NT2/D1 (cell line): Measurements from ENCODE around the gene NFIA.

Source experiments
- SUZ12 ChIP-seq: IDR thresholded peaks from 2 replicates; pipeline ENCODE4 v1.6.1; 2011; ENCODE audit not compliant: insufficient read length, insufficient read depth; ENCODE audit errors: extremely low read depth
- YY1 ChIP-seq: IDR thresholded peaks from 2 replicates; pipeline ENCODE4 v1.6.1; 2011; ENCODE audit not compliant: insufficient read length, insufficient read depth

GRCh38 chr1:61050541-61051442, 31.6 kb upstream of the NFIA start:
- TF ChIP-seq SUZ12 (no peak), YY1 (no peak)
